GM19193 (cell line): ENCODE measurements around the gene B9D1.

ENCODE experiments used
- POLR2A ChIP-seq: IDR thresholded peaks from 4 replicates; pipeline ENCODE4 v1.6.1; 2011; ENCODE audit not compliant: insufficient read depth, insufficient read length; ENCODE audit errors: extremely low read depth

Gene B9D1

GRCh38 chr17:19303367-19303776, 59.2 kb downstream of the B9D1 start:
- TF ChIP-seq POLR2A: no peak

GRCh38 chr17:19302791-19303331, 59.7 kb downstream of the B9D1 start:
- TF ChIP-seq POLR2A: no peak

- no peak for TF ChIP-seq POLR2A
Measured at GRCh38 chr17:19301973-19302372, 60.5 kb downstream of the B9D1 start.

- no peak for TF ChIP-seq POLR2A
Measured at GRCh38 chr17:19301274-19301951, 61.1 kb downstream of the B9D1 start.

- no peak for TF ChIP-seq POLR2A
Measured at GRCh38 chr17:19299866-19300265, 62.7 kb downstream of the B9D1 start.

- TF ChIP-seq POLR2A: no peak
Measured at GRCh38 chr17:19299214-19299747, 63.2 kb downstream of the B9D1 start.

GRCh38 chr17:19298569-19299213, 63.8 kb downstream of the B9D1 start:
- TF ChIP-seq POLR2A: no peak

- no peak for TF ChIP-seq POLR2A
Measured at GRCh38 chr17:19296786-19297778, 65.4 kb downstream of the B9D1 start.

GRCh38 chr17:19295473-19296135, 66.9 kb downstream of the B9D1 start:
- no peak for TF ChIP-seq POLR2A

- no peak for TF ChIP-seq POLR2A
Measured at GRCh38 chr17:19294443-19294842, 68.1 kb downstream of the B9D1 start.
